SK-N-SH (cell line): ENCODE results near the gene NOX5. TPM values are rescaled to one million over a fixed set of nuclear protein-coding genes. Genes with fewer than 3 reads are reported as not detected.

Experiments
- CTCF ChIA-PET: fragments of 300-600, 350-600 bp; formaldehyde crosslinking; extraction: SDS; loops from one replicate; lab custom pipeline; 2021; lab: Yijun Ruan, JAX
- POLR2A ChIA-PET: fragments of 350-600 bp; sonication (Branson Sonifier 250); formaldehyde crosslinking; extraction: SDS; loops from one replicate; lab custom pipeline; 2020; ENCODE audit warnings: antibody characterized with exemption, inconsistent platforms; lab: Yijun Ruan, JAX
- DNase-seq: peaks from one replicate; pipeline ENCODE4 v3.0.0; 2012
- H2AFZ ChIP-seq: fragments of 200-600 bp; sonication (generic); 2 replicates; pipeline ENCODE4 v1.8.1; 2016; ENCODE audit warnings: antibody characterized with exemption, mild to moderate bottlenecking, low read depth
- H3F3A ChIP-seq: fragments of 200-600 bp; sonication (generic); replicated peaks from 2 replicates; pipeline ENCODE3; 2016; ENCODE audit warnings: antibody characterized with exemption, mild to moderate bottlenecking; ENCODE audit not compliant: insufficient read depth
- H3K27ac ChIP-seq, 2 experiments: fragments of 200-500 bp in 1 of 2; fragments of 200-600 bp in 1 of 2; sonication (Bioruptor generic) in 1 of 2; sonication (generic), shearing (Covaris generic) in 1 of 2; 2 replicates each; pipeline versions ENCODE4 v1.5.1 to v1.6.1; 2014 to 2016; ENCODE audit warnings: low read depth in 2 of 2, inconsistent platforms in 1 of 2, low read length in 1 of 2, mild to moderate bottlenecking in 1 of 2, mixed read lengths in 1 of 2
- H3K27me3 ChIP-seq: fragments of 200-600 bp; sonication (generic), shearing (Covaris generic); 2 replicates; pipeline ENCODE4 v1.6.1; 2016; ENCODE audit warnings: mixed run types; ENCODE audit not compliant: insufficient read depth
- H3K36me3 ChIP-seq, 2 experiments: fragments of 200-500 bp in 1 of 2; fragments of 200-600 bp in 1 of 2; sonication (Bioruptor generic) in 1 of 2; sonication (generic) in 1 of 2; replicated peaks in 1 of 2; 2 replicates each; pipeline versions ENCODE3 to v1.5.1; 2014 to 2016; ENCODE audit warnings: low read length in 1 of 2, mild to moderate bottlenecking in 1 of 2; ENCODE audit not compliant: insufficient read depth in 2 of 2, control insufficient read depth in 1 of 2
- H3K4me1 ChIP-seq, 2 experiments: fragments of 200-500 bp in 1 of 2; fragments of 200-600 bp in 1 of 2; sonication (Bioruptor generic) in 1 of 2; sonication (generic), shearing (Covaris generic) in 1 of 2; 2 replicates each; pipeline versions ENCODE4 v1.5.1 to v1.6.1; 2014 to 2016; ENCODE audit warnings: low read depth in 1 of 2, low read length in 1 of 2, mixed run types in 1 of 2; ENCODE audit not compliant: insufficient read depth in 2 of 2, control insufficient read depth in 1 of 2
- H3K4me2 ChIP-seq: fragments of 200-600 bp; sonication (generic), shearing (Covaris generic); 2 replicates; pipeline ENCODE4 v1.6.1; 2017; ENCODE audit warnings: mixed run types
- H3K4me3 ChIP-seq, 2 experiments: fragments of 200-500 bp in 1 of 2; fragments of 200-600 bp in 1 of 2; sonication (Bioruptor generic) in 1 of 2; sonication (generic), shearing (Covaris generic) in 1 of 2; 2 replicates each; pipeline versions ENCODE4 v1.5.1 to v1.8.1; 2014 to 2016; ENCODE audit warnings: low read depth in 2 of 2, inconsistent platforms in 1 of 2, low read length in 1 of 2, mild to moderate bottlenecking in 1 of 2, mixed read lengths in 1 of 2, moderate library complexity in 1 of 2
- H3K79me2 ChIP-seq: fragments of 200-600 bp; sonication (generic); 2 replicates; pipeline ENCODE4 v1.8.1; 2017; ENCODE audit warnings: mild to moderate bottlenecking; ENCODE audit not compliant: insufficient read depth
- H3K9ac ChIP-seq: fragments of 200-600 bp; sonication (generic); 2 replicates; pipeline ENCODE4 v1.6.1; 2017; ENCODE audit warnings: mixed run types
- H3K9me2 ChIP-seq: fragments of 200-600 bp; sonication (generic); 2 replicates; pipeline ENCODE4 v1.6.1; 2017; ENCODE audit warnings: mixed run types
- H3K9me3 ChIP-seq: fragments of 200-600 bp; sonication (generic); 2 replicates; pipeline ENCODE4 v1.6.1; 2017; ENCODE audit warnings: mixed run types, mild to moderate bottlenecking, moderate library complexity
- H4K20me1 ChIP-seq: fragments of 200-600 bp; sonication (generic); 2 replicates; pipeline ENCODE4 v1.6.1; 2017; ENCODE audit warnings: mild to moderate bottlenecking, mixed run types; ENCODE audit not compliant: insufficient read depth
- CHD2 ChIP-seq: fragments of 150-350 bp; IDR thresholded peaks from 2 replicates; pipeline ENCODE4 v1.6.1; 2018; ENCODE audit warnings: low read length; ENCODE audit not compliant: partially characterized antibody
- CTCF ChIP-seq: fragments of 200-600 bp; sonication (generic); IDR thresholded peaks from 2 replicates; pipeline ENCODE4 v1.6.1; 2017; ENCODE audit warnings: antibody characterized with exemption, mild to moderate bottlenecking, moderate library complexity
- EP300 ChIP-seq, 2 experiments: IDR thresholded peaks; 2 replicates each; pipeline versions ENCODE4 v1.4.0 to v1.6.1; 2012; ENCODE audit warnings: borderline replicate concordance in 1 of 2, low read depth in 1 of 2, low read length in 1 of 2
- EZH2phosphoT487 ChIP-seq: fragments of 200-600 bp; sonication (generic); IDR thresholded peaks from 2 replicates; pipeline ENCODE4 v1.6.1; 2017; ENCODE audit warnings: low read depth, mixed run types, mild to moderate bottlenecking, antibody characterized with exemption, moderate library complexity, borderline replicate concordance
- FOSL2 ChIP-seq: IDR thresholded peaks from 2 replicates; pipeline ENCODE4 v1.4.0; 2012; ENCODE audit warnings: low read depth, mild to moderate bottlenecking, moderate library complexity, borderline replicate concordance
- FOXJ3 ChIP-seq: sonication (generic); formaldehyde crosslinking; IDR thresholded peaks from 2 replicates; pipeline ENCODE4 v1.5.1; 2020; ENCODE audit warnings: mild to moderate bottlenecking, missing genetic modification reagents
- GABPA ChIP-seq: IDR thresholded peaks from 2 replicates; pipeline ENCODE4 v1.4.0; 2012; ENCODE audit warnings: low read depth, mild to moderate bottlenecking
- JUND ChIP-seq: IDR thresholded peaks from 2 replicates; pipeline ENCODE4 v1.4.0; 2012
- MEF2A ChIP-seq: IDR thresholded peaks from 2 replicates; pipeline ENCODE4 v1.4.0; 2012; ENCODE audit warnings: low read depth, borderline replicate concordance
- MXI1 ChIP-seq: IDR thresholded peaks from 2 replicates; pipeline ENCODE4 v1.6.1; 2012; ENCODE audit warnings: mild to moderate bottlenecking, low read depth, low read length, improper control_type of control experiment
- NRF1 ChIP-seq: IDR thresholded peaks from 2 replicates; pipeline ENCODE4 v1.6.1; 2012; ENCODE audit warnings: low read depth, mild to moderate bottlenecking, low read length
- PBX3 ChIP-seq: IDR thresholded peaks from 2 replicates; pipeline ENCODE4; 2012
- RAD21 ChIP-seq: IDR thresholded peaks from 2 replicates; pipeline ENCODE4 v1.6.1; 2012; ENCODE audit warnings: mild to moderate bottlenecking, low read length
- RFX5 ChIP-seq: IDR thresholded peaks from 2 replicates; pipeline ENCODE4 v1.6.1; 2012; ENCODE audit warnings: mild to moderate bottlenecking, improper control_type of control experiment, low read length
- SIN3A ChIP-seq: IDR thresholded peaks from 2 replicates; pipeline ENCODE4 v1.6.1; 2012; ENCODE audit warnings: low read depth, mild to moderate bottlenecking, low read length, moderate library complexity, borderline replicate concordance
- SMC3 ChIP-seq: IDR thresholded peaks from 2 replicates; pipeline ENCODE4 v1.6.1; 2012; ENCODE audit warnings: low read depth, low read length, improper control_type of control experiment
- TEAD4 ChIP-seq: IDR thresholded peaks from 2 replicates; pipeline ENCODE4 v1.4.0; 2012; ENCODE audit warnings: mild to moderate bottlenecking, borderline replicate concordance; ENCODE audit not compliant: insufficient read depth
- USF1 ChIP-seq: IDR thresholded peaks from 2 replicates; pipeline ENCODE4 v1.4.0; 2012; ENCODE audit warnings: low read depth, borderline replicate concordance
- USF2 ChIP-seq: fragments of 150-350 bp; IDR thresholded peaks from 2 replicates; pipeline ENCODE4 v1.6.1; 2017; ENCODE audit warnings: antibody characterized with exemption, low read length, low read depth, borderline replicate concordance
- YY1 ChIP-seq: IDR thresholded peaks from 2 replicates; pipeline ENCODE4 v1.4.0; 2012; ENCODE audit warnings: low read depth, mild to moderate bottlenecking
- WGBS: methylation state at CpG from one replicate; pipeline ENCODE4 v1.1.6; 2017; ENCODE audit warnings: low lambda C conversion rate; 5-methylcytosine and 5-hydroxymethylcytosine counted together
- polyA plus RNA-seq, 3 experiments: library from polyadenylated mRNA; depleted of rRNA; stranded (reverse); fragments of >200 nt; gene quantifications; 2 replicates each; pipeline ENCODE4 v1.2.3, GENCODE V29; 2012

Gene NOX5
- polyA plus RNA-seq, 1 of the 3 experiments (the other 2 are of a cell fraction): 0.05 TPM

GRCh38 chr15:69096196-69096595 is 81.7 kb downstream of the NOX5 start:
- H4K20me1 ChIP-seq: no peaks in the 10 kb centered on the region
- H3K4me2 ChIP-seq: no peak overlapping the region
- peaks cover 13 to 20% of the 10 kb centered on the region in 2 experiments; a peak in 2 of 4 replicates for H3K4me1 ChIP-seq
- TF ChIP-seq TEAD4 (no peak), SIN3A (no peak), RAD21 (no peak), YY1 (no peak), USF1 (no peak), SMC3 (no peak), EZH2phosphoT487 (no peak), CTCF (no peak), MEF2A (no peak), JUND (no peak), USF2 (no peak), NRF1 (no peak), CHD2 (no peak), RFX5 (no peak), FOXJ3 (CRISPR knock-in tag) (no peak), FOSL2 (no peak), GABPA (no peak), PBX3 (no peak), EP300 (IDR thresholded peaks at IDR 0.05; ENCODE audit: borderline replicate concordance in 1 of 2, low read depth in 1 of 2, low read length in 1 of 2) (no peak), MXI1 (no peak)
- H3K27ac ChIP-seq: no peak overlapping the region
- H2AFZ ChIP-seq: no peak overlapping the region
- 65% methylated on average over 2 of the region's 2 CpGs for WGBS
- H3K27me3 ChIP-seq: no peaks in the 10 kb centered on the region
- DNase-seq: no peak
- POLR2A ChIA-PET: no interaction called here
- no peaks in the 10 kb centered on the region for H3K9me2 ChIP-seq
- CTCF ChIA-PET: interaction anchor here (0.8 to 1.6 kb wide), 4 partner anchors 14 to 224 kb away, joined by 3 to 6 read pairs (median 4); no protein-coding TSS in a partner anchor
- peaks cover 3% of the 10 kb centered on the region for H3F3A ChIP-seq
- no peak overlapping the region for H3K4me3 ChIP-seq
- H3K79me2 ChIP-seq: no peaks in the 10 kb centered on the region
- H3K36me3 ChIP-seq: no peaks in the 10 kb centered on the region
- no peak overlapping the region for H3K9ac ChIP-seq
- H3K9me3 ChIP-seq: no peaks in the 10 kb centered on the region
